Fibroblast of peridontal ligament (primary cell): ENCODE results near the gene PAX4.
A peak's percentile ranks its signal among the peaks of the same experiment; 100 is the strongest.
"Not testable (repeated sequence)": the region's sequence is repeated elsewhere in the genome, so short reads cannot be mapped to it uniquely, and the experiment has no call there.

ENCODE experiments used
- DNase-seq: peaks from one replicate; pipeline ENCODE4 v3.0.0-alpha.2; 2010; ENCODE audit errors: extremely low read depth

The PAX4 gene

DNA sequence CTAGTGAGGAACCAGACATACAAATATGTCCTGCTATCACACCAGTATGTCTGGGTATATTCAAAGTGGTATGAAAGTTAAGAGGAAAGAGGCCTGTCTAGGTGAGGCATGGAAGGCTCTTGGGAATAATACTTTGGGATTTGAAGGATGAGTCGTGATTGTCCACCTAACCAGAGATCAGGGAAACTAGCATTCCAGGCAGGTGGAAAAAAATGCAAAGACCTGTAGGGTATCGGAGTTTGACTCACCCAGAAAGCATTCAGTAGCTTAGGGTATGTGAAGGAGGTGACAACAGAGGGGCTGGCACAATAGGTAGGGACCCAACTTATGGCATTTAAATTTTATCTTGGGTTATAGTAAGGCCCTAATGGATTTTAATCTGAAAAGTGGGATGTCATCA lies 31.6 kb downstream of the PAX4 start:
- no peak for DNase-seq

DNA sequence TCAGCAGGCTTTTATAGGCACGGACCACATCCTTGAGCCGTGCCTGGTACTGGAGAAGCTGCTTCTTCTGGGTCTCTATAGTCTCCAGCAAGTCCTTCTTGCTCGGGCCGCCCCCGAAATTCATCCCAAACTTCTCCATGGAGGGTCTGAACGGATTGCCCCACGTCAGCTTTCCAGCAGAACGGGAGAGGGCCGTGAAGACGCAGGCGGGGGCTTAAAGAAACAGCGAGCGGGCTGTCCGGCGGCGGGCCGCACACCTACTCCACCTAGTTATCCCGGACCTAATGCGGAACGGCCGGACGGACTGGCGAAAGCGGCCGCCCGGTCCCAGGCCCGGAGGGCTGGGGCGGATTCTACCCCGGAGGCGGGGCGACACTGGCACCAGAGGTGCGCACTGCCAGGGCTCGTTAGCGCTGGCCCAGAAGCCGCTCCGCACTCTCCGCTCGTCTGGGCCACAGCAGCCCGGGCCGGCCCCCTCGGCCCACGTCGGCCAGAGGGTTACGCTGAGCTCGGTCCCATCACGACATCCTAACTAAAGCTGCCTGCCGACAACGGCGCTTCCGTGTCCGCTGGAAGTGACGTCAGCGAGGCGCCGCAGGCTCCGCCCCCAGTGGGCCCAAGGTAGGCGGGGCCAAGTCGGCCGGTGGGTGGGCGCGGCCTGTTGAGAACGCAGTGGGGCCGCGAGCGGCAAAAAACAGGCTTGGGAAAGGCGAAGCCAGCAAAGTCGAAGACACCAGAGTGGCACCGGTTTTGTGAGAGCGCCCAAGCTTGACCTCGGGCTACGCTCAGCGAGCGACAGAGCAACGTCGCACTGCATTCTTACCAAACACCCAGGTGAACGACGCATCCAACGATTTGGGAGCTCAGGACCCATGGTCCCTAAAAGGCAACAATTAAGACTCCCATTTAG lies 32.6 kb downstream of the PAX4 start, which contains the start of gene GCC1:
GCC1 (minus strand) TSS at position 553 of the 910 bp plus-strand sequence; CDS start at position 139, 414 bp downstream.
- DNase-seq, result peak; percentile 86

DNA sequence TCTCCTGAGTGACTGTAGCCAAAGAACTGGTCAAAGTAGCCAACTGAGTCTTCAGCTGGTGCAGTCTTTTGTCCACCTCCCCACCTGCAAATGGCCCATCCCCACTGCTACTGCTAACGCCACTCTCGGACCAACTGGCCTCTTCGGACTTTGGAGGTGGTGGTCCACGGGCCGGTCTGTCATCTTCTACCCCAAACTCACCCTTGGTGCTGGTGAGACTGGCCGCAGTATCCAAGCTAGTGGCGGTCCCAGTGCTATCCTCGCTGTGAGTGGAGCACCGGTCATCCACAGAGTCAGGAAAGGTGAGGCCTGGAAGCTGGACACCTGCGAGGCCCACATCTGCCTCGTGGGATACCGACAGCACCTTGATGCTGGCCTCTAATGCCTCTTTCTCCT lies 33.3 kb downstream of the PAX4 start:
- no peak for DNase-seq

DNA sequence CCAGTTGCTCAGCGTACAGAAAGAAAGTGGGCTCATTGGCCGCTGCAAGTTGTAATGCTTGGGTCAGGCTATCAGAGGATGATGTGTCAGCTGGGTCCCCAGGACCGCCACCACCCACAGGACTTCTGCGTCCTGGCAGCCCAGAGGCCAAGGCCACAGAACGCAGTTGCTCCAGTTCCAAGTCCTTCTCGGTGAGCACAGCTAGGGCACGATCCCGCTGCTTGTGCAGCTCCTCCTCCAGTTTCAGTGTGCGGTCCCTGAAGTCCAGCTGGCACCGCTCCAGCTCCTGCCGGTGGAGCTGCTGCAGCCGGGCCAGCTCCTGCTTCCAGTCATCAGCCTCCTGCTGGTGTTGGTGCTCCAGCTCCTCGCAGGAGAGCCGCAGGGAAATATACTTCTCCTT lies 35.6 kb downstream of the PAX4 start:
- DNase-seq, result no peak

DNA sequence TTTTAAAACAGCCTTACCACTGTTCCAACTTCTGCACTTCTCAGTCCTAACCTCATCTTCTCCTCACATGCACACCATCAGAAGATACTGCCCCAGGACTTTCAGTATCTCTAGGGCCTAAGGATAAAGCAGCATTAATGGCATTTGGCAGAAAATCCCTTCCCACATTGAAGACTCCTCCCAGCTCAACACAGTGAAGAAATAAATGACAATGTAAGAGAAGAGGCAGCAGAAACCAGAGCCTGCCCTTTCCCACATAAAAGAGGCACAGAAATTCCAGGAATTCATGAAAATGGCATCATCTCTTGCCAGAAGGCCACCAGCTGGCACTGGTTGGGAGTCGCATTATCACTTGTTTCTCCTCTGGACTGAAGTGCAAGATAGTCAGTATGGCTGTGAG lies 36.2 kb downstream of the PAX4 start:
- no peak for DNase-seq

DNA sequence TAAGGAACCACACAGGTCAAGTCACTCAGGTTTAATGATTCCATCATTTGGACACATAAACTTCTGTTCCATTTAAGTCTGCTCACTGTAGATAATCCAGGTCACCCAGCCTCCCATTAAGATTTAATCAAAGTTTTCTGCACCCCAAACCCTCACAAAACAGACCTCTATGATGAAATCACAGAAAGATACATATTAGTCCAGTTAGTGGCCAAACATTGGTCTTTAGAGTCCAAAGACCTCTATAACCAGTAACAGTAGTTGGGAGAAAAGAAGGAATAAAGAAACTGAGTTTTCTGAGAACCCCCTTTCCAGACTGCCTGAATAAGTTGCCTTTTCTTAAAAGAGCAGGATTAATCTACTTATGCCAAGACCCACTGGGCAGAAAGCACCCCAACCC lies 37.3 kb downstream of the PAX4 start:
- no peak for DNase-seq

DNA sequence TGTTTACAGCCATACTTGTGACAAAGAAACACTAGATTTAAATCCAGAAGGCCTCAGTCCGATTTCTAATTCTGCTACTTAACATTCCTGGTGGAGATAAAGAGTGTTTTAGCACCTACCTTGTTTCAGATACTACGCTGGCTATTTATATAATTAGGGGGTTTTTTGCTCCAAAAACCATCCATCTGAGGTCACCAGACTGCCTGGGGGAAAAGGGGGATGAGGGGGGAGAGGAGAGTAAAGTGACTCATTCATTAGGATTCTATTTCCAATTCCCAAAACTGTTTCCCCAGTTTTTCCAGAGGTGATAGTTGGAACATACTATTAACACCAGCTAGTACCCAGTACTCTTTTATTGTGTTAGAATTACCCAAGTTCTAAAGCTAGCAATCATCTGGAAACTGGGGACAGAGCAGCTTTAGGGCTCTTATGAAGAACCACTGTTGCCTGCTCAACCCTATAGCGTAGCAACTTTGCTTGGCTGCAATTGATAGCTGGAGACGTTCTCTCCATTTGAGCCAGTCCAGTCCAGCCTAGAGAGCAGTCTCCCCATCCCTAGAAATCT lies 39.1 kb downstream of the PAX4 start:
- peak; percentile 22 for DNase-seq

DNA sequence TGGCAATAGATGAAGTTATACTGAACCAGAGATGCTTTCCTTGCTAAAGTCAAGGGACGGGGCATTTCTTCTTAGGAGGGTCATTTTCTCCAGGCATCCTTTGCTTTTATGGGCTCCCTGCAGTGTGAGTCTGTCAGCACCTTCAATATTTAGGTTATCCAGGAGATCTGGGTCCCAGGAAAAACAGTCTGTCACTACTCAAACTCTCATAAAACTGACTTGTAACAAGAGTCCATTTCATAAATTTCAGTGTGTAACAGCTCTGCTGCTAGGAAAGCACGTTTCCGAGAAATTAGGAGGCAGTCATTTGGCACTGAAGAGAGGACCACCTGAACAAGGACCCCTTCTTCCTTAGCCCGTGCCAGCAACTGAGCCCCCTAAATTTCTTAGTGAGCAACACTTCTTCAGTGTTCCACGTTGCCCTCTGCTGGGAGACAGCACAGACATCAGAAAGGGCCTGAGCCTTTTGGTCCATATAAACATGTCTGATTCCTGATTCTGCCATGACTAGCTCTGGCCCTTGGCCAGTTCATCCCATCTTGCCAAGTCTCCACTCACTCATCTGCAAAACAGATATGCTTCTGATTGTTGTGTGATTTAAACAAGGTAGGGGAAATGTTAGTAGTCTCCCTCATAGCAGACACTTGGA lies 39.8 kb downstream of the PAX4 start:
- peak; percentile 74 for DNase-seq

DNA sequence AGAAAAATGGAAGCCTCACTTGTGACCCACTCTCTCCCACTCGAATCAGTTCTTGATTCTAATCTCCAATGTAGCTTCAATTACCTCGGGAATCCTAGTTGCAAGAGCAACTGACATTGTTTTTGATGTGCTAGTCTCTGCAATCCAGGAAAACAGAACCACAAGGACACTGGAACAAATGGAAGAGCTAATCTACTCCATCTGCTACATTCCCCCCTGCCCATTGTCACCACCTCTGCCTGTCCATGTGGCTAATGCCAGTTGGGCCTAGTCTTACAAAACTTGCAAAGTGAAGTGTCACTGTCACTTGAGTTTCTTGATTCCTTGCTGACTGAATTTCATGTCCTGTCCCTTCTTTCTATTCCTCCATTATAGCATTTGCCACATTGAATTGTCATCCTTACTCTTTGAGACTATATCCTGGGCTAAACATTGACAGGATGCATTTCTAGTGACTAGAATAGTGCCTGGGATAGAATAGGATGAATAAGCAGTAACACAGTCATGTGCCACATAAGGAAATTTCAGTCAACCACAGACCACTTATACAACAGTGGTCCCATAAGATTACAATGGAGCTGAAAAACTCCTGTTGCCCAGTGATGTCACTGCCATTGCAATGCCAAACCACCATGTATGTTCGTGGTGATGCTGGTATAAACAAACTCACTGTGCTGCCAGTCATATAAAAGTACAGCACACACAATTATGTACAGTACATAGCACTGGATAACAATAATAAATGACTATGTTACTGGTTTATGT lies 46.0 kb downstream of the PAX4 start:
- DNase-seq, result peak; percentile 76

DNA sequence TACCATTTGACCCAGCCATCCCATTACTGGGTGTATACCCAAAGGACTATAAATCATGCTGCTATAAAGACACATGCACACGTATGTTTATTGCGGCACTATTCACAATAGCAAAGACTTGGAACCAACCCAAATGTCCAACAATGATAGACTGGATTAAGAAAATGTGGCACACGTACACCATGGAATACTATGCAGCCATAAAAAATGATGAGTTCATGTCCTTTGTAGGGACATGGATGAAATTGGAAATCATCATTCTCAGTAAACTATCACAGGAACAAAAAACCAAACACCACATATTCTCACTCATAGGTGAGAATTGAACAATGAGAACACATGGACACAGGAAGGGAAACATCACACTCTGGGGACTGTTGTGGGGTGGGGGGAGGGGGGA lies 49.9 kb downstream of the PAX4 start:
- not testable (repeated sequence) for DNase-seq

DNA sequence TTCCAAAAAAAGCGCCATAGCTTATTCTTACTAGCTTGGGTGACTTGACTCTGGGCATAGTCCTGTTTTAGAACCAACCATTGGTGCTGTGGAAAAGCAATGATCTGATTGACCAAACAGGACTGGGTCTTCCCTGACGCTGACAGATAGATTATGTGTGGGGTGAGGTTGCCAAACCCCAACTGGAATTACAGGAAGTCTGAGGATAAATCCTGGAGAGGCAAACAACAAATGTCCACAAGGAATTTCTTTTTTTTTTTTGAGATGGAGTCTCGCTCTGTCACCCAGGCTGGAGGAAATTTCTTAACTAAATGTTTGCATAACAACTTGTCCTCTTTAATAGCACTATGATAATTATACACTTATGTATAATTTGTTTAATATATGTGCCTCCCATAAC lies 51.7 kb downstream of the PAX4 start:
- DNase-seq, result no peak
